Gastroesophageal sphincter (tissue), 4 donors: ENCODE measurements around the gene CACNA2D3. TPM values are rescaled to one million over a fixed set of nuclear protein-coding genes. Genes with fewer than 3 reads are reported as not detected.

Experiments
- ATAC-seq: fragments of 150-250 bp; one replicate; pipeline ENCODE4 v1.9.1; 2016; ENCODE audit warnings: mild to moderate bottlenecking, moderate library complexity
- H3K27ac ChIP-seq, 4 donors: fragments of 200-600 bp; sonication (generic) in 3 of 4; 1 replicate in 3 of 4; 2 replicates in 1 of 4; pipeline ENCODE4 v1.5.1; 2016 to 2019
- H3K27me3 ChIP-seq: fragments of 200-600 bp; sonication (generic); one replicate; pipeline ENCODE4 v1.5.1; 2019
- H3K36me3 ChIP-seq, 2 donors: fragments of 200-600 bp; sonication (generic); one replicate each; pipeline ENCODE4 v1.5.1; 2019; ENCODE audit warnings: control low read depth in 1 of 2
- H3K4me1 ChIP-seq, 3 donors: fragments of 200-600 bp; sonication (generic); 1 replicate in 2 of 3; 2 replicates in 1 of 3; pipeline ENCODE4 v1.5.1; 2016 to 2019; ENCODE audit warnings: control low read depth in 2 of 3
- H3K4me3 ChIP-seq, 2 donors: fragments of 200-600 bp; sonication (generic); one replicate each; pipeline ENCODE4 v1.5.1; 2019; ENCODE audit warnings: mild to moderate bottlenecking in 1 of 2, moderate library complexity in 1 of 2
- H3K9me3 ChIP-seq, 3 donors: fragments of 200-600 bp; sonication (generic); one replicate each; pipeline ENCODE4 v1.5.1; 2017 to 2019; ENCODE audit warnings: control low read depth in 2 of 3
- EP300 ChIP-seq: sonication (generic); formaldehyde crosslinking; IDR thresholded peaks from one replicate; pipeline ENCODE4 v1.6.1; 2017; ENCODE audit warnings: antibody characterized with exemption, mild to moderate bottlenecking
- POLR2A ChIP-seq, 2 donors: fragments of 450-650 bp; IDR thresholded peaks; one replicate each; pipeline ENCODE4 v1.6.1; 2017; ENCODE audit warnings: antibody characterized with exemption in 2 of 2, mild to moderate bottlenecking in 2 of 2, moderate library complexity in 1 of 2
- POLR2AphosphoS5 ChIP-seq: sonication (generic); formaldehyde crosslinking; IDR thresholded peaks from one replicate; pipeline ENCODE4 v1.6.1; 2017; ENCODE audit warnings: antibody characterized with exemption
- WGBS, 2 donors: methylation state at CpG; one replicate each; pipeline ENCODE4 v1.1.5; 2018; ENCODE audit warnings: low coverage in 1 of 2; 5-methylcytosine and 5-hydroxymethylcytosine counted together
- total RNA-seq, 4 donors: library from RNA; depleted of rRNA; stranded (reverse); fragments of >200 nt; gene quantifications; one replicate each; pipeline ENCODE4 v1.1.0, GENCODE V29; 2016
- TF ChIP-seq, protein P1 (sequence below), 4 experiments: fragments of 200-600 bp in 2 of 4; fragments of 450-650 bp in 2 of 4; sonication (generic) in 1 of 4; IDR thresholded peaks; one replicate each; pipeline ENCODE4 v1.5.1; 2017 to 2019; ENCODE audit warnings: antibody characterized with exemption in 4 of 4, mild to moderate bottlenecking in 2 of 4, moderate library complexity in 2 of 4

The CACNA2D3 gene
- total RNA-seq, 4 donors from 2014 or later, result 0.94 to 6.5 (median 3.5) TPM

- Histone ChIP-seq H3K9me3 (no peaks in the 10 kb centered on the region), H3K4me1 (no peaks in the 10 kb centered on the region), H3K27me3 (no peaks in the 10 kb centered on the region), H3K27ac (no peak overlapping the region), H3K4me3 (no peak overlapping the region), H3K36me3 (no peaks in the 10 kb centered on the region)
- WGBS, 2 donors, result 88 to 100% methylated on average over 3 to 4 of the region's 4 CpGs
- ATAC-seq, result no peak
- TF ChIP-seq POLR2AphosphoS5 (no peak), EP300 (no peak), POLR2A (IDR thresholded peaks at IDR 0.05) (no peak)
- TF ChIP-seq, protein P1, sequence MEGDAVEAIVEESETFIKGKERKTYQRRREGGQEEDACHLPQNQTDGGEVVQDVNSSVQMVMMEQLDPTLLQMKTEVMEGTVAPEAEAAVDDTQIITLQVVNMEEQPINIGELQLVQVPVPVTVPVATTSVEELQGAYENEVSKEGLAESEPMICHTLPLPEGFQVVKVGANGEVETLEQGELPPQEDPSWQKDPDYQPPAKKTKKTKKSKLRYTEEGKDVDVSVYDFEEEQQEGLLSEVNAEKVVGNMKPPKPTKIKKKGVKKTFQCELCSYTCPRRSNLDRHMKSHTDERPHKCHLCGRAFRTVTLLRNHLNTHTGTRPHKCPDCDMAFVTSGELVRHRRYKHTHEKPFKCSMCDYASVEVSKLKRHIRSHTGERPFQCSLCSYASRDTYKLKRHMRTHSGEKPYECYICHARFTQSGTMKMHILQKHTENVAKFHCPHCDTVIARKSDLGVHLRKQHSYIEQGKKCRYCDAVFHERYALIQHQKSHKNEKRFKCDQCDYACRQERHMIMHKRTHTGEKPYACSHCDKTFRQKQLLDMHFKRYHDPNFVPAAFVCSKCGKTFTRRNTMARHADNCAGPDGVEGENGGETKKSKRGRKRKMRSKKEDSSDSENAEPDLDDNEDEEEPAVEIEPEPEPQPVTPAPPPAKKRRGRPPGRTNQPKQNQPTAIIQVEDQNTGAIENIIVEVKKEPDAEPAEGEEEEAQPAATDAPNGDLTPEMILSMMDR (IDR thresholded peaks at IDR 0.05), result no peak
Measured at GRCh38 chr3:54982807-54983206, 860.5 kb downstream of the CACNA2D3 start.

DNA sequence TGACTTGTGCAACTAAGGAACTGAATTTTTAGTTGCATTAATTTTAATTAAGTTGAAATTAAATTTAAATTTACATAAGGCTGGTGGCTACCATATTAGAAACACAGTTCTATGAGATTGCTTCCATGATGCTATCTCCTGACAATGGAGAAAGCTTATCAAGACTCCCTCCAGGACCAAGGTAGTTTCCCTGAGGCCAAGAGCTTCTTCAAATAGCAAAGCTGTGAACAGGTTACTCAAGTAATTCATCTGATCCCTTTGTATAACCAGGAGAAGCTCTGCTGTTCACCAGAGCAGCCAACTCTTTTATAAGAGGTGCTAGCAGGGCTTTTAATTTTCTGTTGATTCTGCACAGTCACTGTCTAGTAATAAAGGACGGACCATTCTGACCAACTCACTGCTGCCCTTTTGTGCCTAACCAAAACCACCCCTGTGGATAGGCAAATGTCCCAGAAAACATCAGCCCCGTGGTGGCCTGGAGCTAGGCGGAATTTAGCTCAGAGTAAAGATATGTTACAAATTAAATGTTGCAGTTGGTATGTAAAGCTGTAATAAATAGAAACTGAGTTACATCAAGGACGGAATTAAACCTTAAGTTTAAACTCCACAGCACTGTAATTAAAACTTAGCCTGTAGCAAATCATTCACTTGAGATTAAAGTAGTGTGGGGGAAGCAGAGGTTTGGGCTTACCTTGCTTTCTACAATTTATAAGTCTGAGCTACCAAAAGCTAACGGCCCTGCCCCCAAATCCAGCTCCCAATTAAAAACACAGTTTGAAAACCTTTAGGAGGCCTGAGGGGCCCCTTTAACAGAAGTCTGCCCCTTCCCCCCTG lies 861.1 kb downstream of the CACNA2D3 start:
- no peak for TF ChIP-seq POLR2A (IDR thresholded peaks at IDR 0.05)
- TF ChIP-seq POLR2AphosphoS5, result no peak
- TF ChIP-seq EP300, result no peak
- TF ChIP-seq, protein P1 (IDR thresholded peaks at IDR 0.05), result no peak
- Histone ChIP-seq H3K4me1 (peaks cover 4 to 6% (median 6%) of the 10 kb centered on the region in 3 donors), H3K36me3 (no peaks in the 10 kb centered on the region), H3K9me3 (no peaks in the 10 kb centered on the region), H3K27ac (no peak overlapping the region), H3K4me3 (no peak overlapping the region), H3K27me3 (no peaks in the 10 kb centered on the region)
- ATAC-seq, result no peak
- WGBS, 2 donors, result 44 to 74% methylated on average over 4 of the region's 5 CpGs

DNA sequence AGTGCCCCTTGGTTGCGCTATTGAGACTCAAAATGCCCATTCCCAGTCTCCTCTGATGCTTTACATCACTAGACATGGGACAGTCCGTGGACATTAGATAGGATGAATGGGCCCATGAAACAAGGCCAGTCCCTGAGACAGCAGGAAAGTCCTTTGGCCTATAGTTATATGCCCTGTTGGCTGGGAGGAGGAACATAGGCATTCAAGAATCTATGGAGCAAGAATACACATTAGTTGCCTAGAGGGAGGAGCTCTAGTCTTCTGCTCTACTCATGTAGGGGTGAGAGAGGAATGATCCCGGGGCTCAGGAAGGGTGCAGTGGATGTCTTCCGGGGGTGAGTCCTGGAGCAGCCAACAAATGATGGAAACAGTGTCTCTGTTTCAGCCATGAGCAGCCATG lies 863.5 kb downstream of the CACNA2D3 start:
- H3K36me3 ChIP-seq, result no peaks in the 10 kb centered on the region
- no peak for ATAC-seq
- no peak overlapping the region for H3K27ac ChIP-seq
- H3K4me1 ChIP-seq, result peaks cover 6 to 16% (median 9%) of the 10 kb centered on the region in 3 donors
- H3K9me3 ChIP-seq, result no peaks in the 10 kb centered on the region
- no peaks in the 10 kb centered on the region for H3K27me3 ChIP-seq
- WGBS, 2 donors, result 92 to 94% methylated on average over 2 to 4 of the region's 4 CpGs
- TF ChIP-seq EP300, result no peak
- no peak for TF ChIP-seq POLR2A (IDR thresholded peaks at IDR 0.05)
- TF ChIP-seq, protein P1 (IDR thresholded peaks at IDR 0.05), result no peak
- TF ChIP-seq POLR2AphosphoS5, result no peak
- H3K4me3 ChIP-seq, result no peak overlapping the region

DNA sequence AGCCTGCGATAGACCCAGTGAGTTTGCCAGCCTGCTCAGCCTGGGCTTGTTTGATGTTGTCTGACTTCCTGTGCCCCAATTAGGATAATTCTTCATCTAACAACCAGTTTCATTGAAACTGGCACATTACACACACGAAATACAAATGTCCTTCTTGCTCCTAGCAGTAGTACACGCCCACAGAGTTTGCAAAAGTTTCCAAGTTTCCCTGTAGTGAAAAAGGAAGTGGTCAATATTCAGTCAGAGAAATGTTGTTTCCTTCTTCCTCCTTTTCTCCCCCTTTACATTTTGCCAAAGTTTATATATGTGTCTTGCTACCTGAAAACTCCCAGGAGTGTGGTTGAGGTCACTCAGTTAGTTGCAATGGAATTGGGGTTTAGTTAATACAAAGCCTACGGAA lies 863.9 kb downstream of the CACNA2D3 start:
- H3K9me3 ChIP-seq, result no peaks in the 10 kb centered on the region
- WGBS, 2 donors, result 80 to 86% methylated on average over 1 to 4 of the region's 4 CpGs
- H3K4me1 ChIP-seq, result peaks cover 6 to 16% (median 9%) of the 10 kb centered on the region in 3 donors
- H3K27me3 ChIP-seq, result no peaks in the 10 kb centered on the region
- no peaks in the 10 kb centered on the region for H3K36me3 ChIP-seq
- H3K27ac ChIP-seq, result no peak overlapping the region
- no peak overlapping the region for H3K4me3 ChIP-seq
- no peak for ATAC-seq
- TF ChIP-seq POLR2AphosphoS5, result no peak
- no peak for TF ChIP-seq POLR2A (IDR thresholded peaks at IDR 0.05)
- TF ChIP-seq, protein P1 (IDR thresholded peaks at IDR 0.05), result no peak
- TF ChIP-seq EP300, result no peak

GRCh38 chr3:54987719-54988118 lies 865.4 kb downstream of the CACNA2D3 start:
- Histone ChIP-seq H3K9me3 (no peaks in the 10 kb centered on the region), H3K4me1 (peaks cover 6 to 16% (median 9%) of the 10 kb centered on the region in 3 donors), H3K36me3 (no peaks in the 10 kb centered on the region), H3K27ac (no peak overlapping the region), H3K27me3 (no peaks in the 10 kb centered on the region), H3K4me3 (no peak overlapping the region)
- TF ChIP-seq, protein P1 (IDR thresholded peaks at IDR 0.05), result no peak
- TF ChIP-seq EP300, result no peak
- TF ChIP-seq POLR2A (IDR thresholded peaks at IDR 0.05), result no peak
- no peak for TF ChIP-seq POLR2AphosphoS5
- 81 to 87% methylated on average over 4 of the region's 4 CpGs for WGBS, 2 donors
- ATAC-seq, result no peak
